GM21447 (cell line): ENCODE measurements around the gene OGN.

Experiments
- ATAC-seq: cut with Tn5 transposase; IDR thresholded peaks from one replicate; pipeline ENCODE4 v1.9.1; 2021; ENCODE audit not compliant: unreplicated experiment

The OGN gene

GRCh38 chr9:92406477-92406876 is 2.1 kb upstream of the OGN start:
- ATAC-seq, result no peak

- no peak for ATAC-seq
Observed at GRCh38 chr9:92405818-92406217, 1.4 kb upstream of the OGN start.

GRCh38 chr9:92402826-92403745 is 1.3 kb downstream of the OGN start:
- no peak for ATAC-seq

- no peak for ATAC-seq
Observed at GRCh38 chr9:92402360-92402759, 2.0 kb downstream of the OGN start.

GRCh38 chr9:92397853-92398252 is 6.5 kb downstream of the OGN start:
- ATAC-seq, result no peak

- ATAC-seq, result no peak
Observed at GRCh38 chr9:92395617-92396016, 8.8 kb downstream of the OGN start.

GRCh38 chr9:92393686-92394085 is 10.7 kb downstream of the OGN start:
- ATAC-seq, result no peak

GRCh38 chr9:92392690-92393089 is 11.7 kb downstream of the OGN start:
- ATAC-seq, result no peak

GRCh38 chr9:92385953-92386352 is 18.4 kb downstream of the OGN start:
- ATAC-seq, result no peak

GRCh38 chr9:92385477-92385876 is 18.9 kb downstream of the OGN start:
- no peak for ATAC-seq

- ATAC-seq, result no peak
Observed at GRCh38 chr9:92385001-92385400, 19.4 kb downstream of the OGN start.

- ATAC-seq, result no peak
Observed at GRCh38 chr9:92384375-92384774, 20.0 kb downstream of the OGN start.

GRCh38 chr9:92381775-92382174 is 22.6 kb downstream of the OGN start:
- ATAC-seq, result no peak

GRCh38 chr9:92380603-92381002 is 23.8 kb downstream of the OGN start:
- no peak for ATAC-seq

- ATAC-seq, result no peak
Observed at GRCh38 chr9:92378865-92379560, 25.4 kb downstream of the OGN start.

- ATAC-seq, result no peak
Observed at GRCh38 chr9:92377876-92378275, 26.5 kb downstream of the OGN start.

GRCh38 chr9:92373167-92373566 is 31.2 kb downstream of the OGN start:
- no peak for ATAC-seq

GRCh38 chr9:92369075-92369474 is 35.3 kb downstream of the OGN start:
- no peak for ATAC-seq

GRCh38 chr9:92360083-92360482 is 44.3 kb downstream of the OGN start:
- ATAC-seq, result no peak

- no peak for ATAC-seq
Observed at GRCh38 chr9:92359394-92359995, 44.9 kb downstream of the OGN start.

- ATAC-seq, result no peak
Observed at GRCh38 chr9:92353051-92353450, 51.3 kb downstream of the OGN start.

GRCh38 chr9:92350740-92351133 is 53.6 kb downstream of the OGN start:
- ATAC-seq, result no peak
